Liver (tissue), 9 donors: ENCODE measurements around the gene BRD3OS. TPM values are rescaled to one million over a fixed set of nuclear protein-coding genes. Genes with fewer than 3 reads are reported as not detected.

Source experiments
- DNase-seq: peaks from one replicate; pipeline ENCODE4 v3.0.0-alpha.2; 2017; ENCODE audit warnings: low spot score
- H3K27ac ChIP-seq, 2 donors: one replicate each; pipeline ENCODE4 v1.7.0; 2013; ENCODE audit warnings: inconsistent platforms in 2 of 2, low read length in 2 of 2, control low read depth in 1 of 2, low read depth in 1 of 2, mild to moderate bottlenecking in 1 of 2
- H3K27me3 ChIP-seq, 4 donors: one replicate each; pipeline versions ENCODE4 v1.6.1 to v1.7.0; 2013; ENCODE audit warnings: low read length in 3 of 4, inconsistent platforms in 1 of 4, mild to moderate bottlenecking in 1 of 4, moderate library complexity in 1 of 4; ENCODE audit not compliant: control insufficient read depth in 4 of 4, insufficient read depth in 4 of 4
- H3K36me3 ChIP-seq, 4 donors: one replicate each; pipeline versions ENCODE4 v1.6.1 to v1.7.0; 2013; ENCODE audit warnings: low read length in 3 of 4, mild to moderate bottlenecking in 3 of 4, low read depth in 1 of 4, moderate library complexity in 1 of 4; ENCODE audit not compliant: control insufficient read depth in 4 of 4, insufficient read depth in 3 of 4
- H3K4me1 ChIP-seq, 4 donors: one replicate each; pipeline versions ENCODE4 v1.6.1 to v1.7.0; 2013; ENCODE audit warnings: low read length in 3 of 4, mild to moderate bottlenecking in 3 of 4, moderate library complexity in 1 of 4; ENCODE audit not compliant: control insufficient read depth in 4 of 4, insufficient read depth in 4 of 4
- H3K4me3 ChIP-seq, 3 donors: one replicate each; pipeline versions ENCODE4 v1.6.1 to v1.7.0; 2013; ENCODE audit warnings: low read length in 3 of 3, control low read depth in 1 of 3, low read depth in 1 of 3, mild to moderate bottlenecking in 1 of 3
- H3K9ac ChIP-seq, 2 donors: one replicate each; pipeline ENCODE4 v1.7.0; 2013; ENCODE audit warnings: low read length in 2 of 2, mild to moderate bottlenecking in 2 of 2, moderate library complexity in 2 of 2, control low read depth in 1 of 2, low read depth in 1 of 2
- H3K9me3 ChIP-seq, 4 donors: one replicate each; pipeline versions ENCODE4 v1.6.1 to v1.7.0; 2013; ENCODE audit warnings: low read length in 3 of 4; ENCODE audit not compliant: control insufficient read depth in 4 of 4
- CTCF ChIP-seq: fragments of 150-350 bp; IDR thresholded peaks from 2 replicates; pipeline ENCODE4 v1.5.1; 2017; ENCODE audit warnings: improper control_type of control experiment, low read depth, low read length; ENCODE audit not compliant: missing input control
- FOXA1 ChIP-seq: IDR thresholded peaks from 2 replicates; pipeline ENCODE4 v1.6.1; 2016; ENCODE audit warnings: antibody characterized with exemption
- FOXA2 ChIP-seq: IDR thresholded peaks from 2 replicates; pipeline ENCODE4 v1.6.1; 2016; ENCODE audit warnings: antibody characterized with exemption
- HNF4G ChIP-seq: IDR thresholded peaks from 2 replicates; pipeline ENCODE4 v1.6.1; 2016; ENCODE audit warnings: antibody characterized with exemption
- JUND ChIP-seq, 2 donors: IDR thresholded peaks; 2 replicates each; pipeline ENCODE4 v1.6.1; 2016; ENCODE audit warnings: antibody characterized with exemption in 2 of 2
- NR2F2 ChIP-seq: IDR thresholded peaks from 2 replicates; pipeline ENCODE4 v1.6.1; 2016; ENCODE audit warnings: antibody characterized with exemption
- RAD21 ChIP-seq, 2 donors: IDR thresholded peaks; 2 replicates each; pipeline ENCODE4 v1.6.1; 2016; ENCODE audit warnings: antibody characterized with exemption in 2 of 2, mild to moderate bottlenecking in 2 of 2
- TAF1 ChIP-seq: conservative IDR thresholded peaks from 2 replicates; pipeline ENCODE4 v1.6.1; 2016; ENCODE audit warnings: antibody characterized with exemption, mild to moderate bottlenecking
- YY1 ChIP-seq: IDR thresholded peaks from 2 replicates; pipeline ENCODE4 v1.6.1; 2016; ENCODE audit warnings: antibody characterized with exemption, mild to moderate bottlenecking
- ZBTB33 ChIP-seq: IDR thresholded peaks from 2 replicates; pipeline ENCODE4 v1.6.1; 2016; ENCODE audit warnings: antibody characterized with exemption
- WGBS: extraction: QIAGEN DNeasy Blood & Tissue Kit; methylation state at CpG from one replicate; pipeline ENCODE4 v1.1.7; 2013; 5-methylcytosine and 5-hydroxymethylcytosine counted together
- polyA plus RNA-seq, 2 donors: library from polyadenylated mRNA; stranded (reverse) in 1 of 2; unstranded in 1 of 2; fragments of 200-250 nt in 1 of 2; fragments of >200 nt in 1 of 2; fragmentation: Nextera tagmentation in 1 of 2; extraction: Ambion mirVana in 1 of 2; gene quantifications; one replicate each; pipeline versions ENCODE4 v1.2.1 to v1.2.3, GENCODE V29; 2013 to 2015
- total RNA-seq, 2 donors: library from RNA; depleted of rRNA; stranded (reverse); fragments of >200 nt; gene quantifications; one replicate each; pipeline ENCODE4 v1.2.3, GENCODE V29; 2014
- donor health status: healthy.
- donor health status: healthy.
- donor health status: healthy.
- donor health status: healthy.
- donor health status: healthy.

BRD3OS gene
- total and polyA plus RNA-seq, 4 donors, result 2.1 to 5.1 (median 2.9) TPM

- whole genome bisulfite sequencing, result 8% methylated on average over 11 of the region's 11 CpGs
- peak overlapping the region in 1 of 2 donors; percentile 99 for H3K27ac ChIP-seq
- DNase-seq, result peak; percentile 83
- TF ChIP-seq ZBTB33 (no peak), RAD21 (IDR thresholded peaks at IDR 0.05) (peak; percentile 99 to 100), YY1 (no peak), JUND (IDR thresholded peaks at IDR 0.05) (no peak), FOXA2 (no peak), CTCF (peak; percentile 98), HNF4G (no peak), FOXA1 (no peak)
- H3K27me3 ChIP-seq, result no peaks in the 10 kb centered on the region
- H3K36me3 ChIP-seq, result no peaks in the 10 kb centered on the region
- peaks cover 13 to 32% (median 24%) of the 10 kb centered on the region in 4 donors for H3K4me1 ChIP-seq
- no peak overlapping the region for H3K9ac ChIP-seq
- H3K9me3 ChIP-seq, result no peaks in the 10 kb centered on the region
- H3K4me3 ChIP-seq, result no peak overlapping the region
Measured at GRCh38 chr9:133994353-133995011, 30.8 kb upstream of the BRD3OS start.

- TF ChIP-seq NR2F2 (no peak), TAF1 (no peak), YY1 (no peak), CTCF (peak; percentile 17)
- 71% methylated on average over 17 of the region's 17 CpGs for WGBS
- no peak for DNase-seq
- H3K4me3 ChIP-seq, result no peak overlapping the region
- H3K4me1 ChIP-seq, result peaks cover 8 to 24% (median 17%) of the 10 kb centered on the region in 4 donors
- H3K9me3 ChIP-seq, result no peaks in the 10 kb centered on the region
- H3K36me3 ChIP-seq, result no peaks in the 10 kb centered on the region
- no peak overlapping the region for H3K9ac ChIP-seq
- H3K27ac ChIP-seq, result no peak overlapping the region
- no peaks in the 10 kb centered on the region for H3K27me3 ChIP-seq
Measured at GRCh38 chr9:133995012-133995896, 30.0 kb upstream of the BRD3OS start.
